Fibroblast of mammary gland (primary cell): ENCODE measurements around the gene LRRFIP1.
A peak's percentile ranks its signal among the peaks of the same experiment; 100 is the strongest.

Experiments used
- DNase-seq: peaks from one replicate; pipeline ENCODE4 v3.0.0-alpha.2; 2010; ENCODE audit warnings: low read depth
- H3K4me3 ChIP-seq: 2 replicates; pipeline ENCODE4 v1.5.1; 2011; ENCODE audit warnings: low read depth, mild to moderate bottlenecking, low read length, moderate library complexity; ENCODE audit not compliant: control insufficient read depth
- CTCF ChIP-seq: conservative IDR thresholded peaks from 2 replicates; pipeline ENCODE4 v1.5.1; 2011; ENCODE audit warnings: low read depth, low read length, inconsistent platforms; ENCODE audit not compliant: control insufficient read depth, insufficient read depth

LRRFIP1 gene

GRCh38 chr2:237700512-237701032, 73.2 kb downstream of the LRRFIP1 start:
- peak; percentile 84 for DNase-seq
- H3K4me3 ChIP-seq, result no peak overlapping the region
- TF ChIP-seq CTCF, result no peak

- H3K4me3 ChIP-seq, result no peak overlapping the region
- TF ChIP-seq CTCF, result no peak
- DNase-seq, result no peak
Observed at GRCh38 chr2:237701033-237701858, 73.9 kb downstream of the LRRFIP1 start.

GRCh38 chr2:237701859-237702390, 74.5 kb downstream of the LRRFIP1 start:
- DNase-seq, result no peak
- H3K4me3 ChIP-seq, result no peak overlapping the region
- TF ChIP-seq CTCF, result no peak

GRCh38 chr2:237702441-237703391, 75.3 kb downstream of the LRRFIP1 start:
- no peak for TF ChIP-seq CTCF
- peak; percentile 57 for DNase-seq
- H3K4me3 ChIP-seq, result no peak overlapping the region

- no peak overlapping the region for H3K4me3 ChIP-seq
- TF ChIP-seq CTCF, result no peak
- peak; percentile 62 for DNase-seq
Observed at GRCh38 chr2:237704501-237705434, 77.4 kb downstream of the LRRFIP1 start.
